AG04449 (cell line): Measurements from ENCODE around the gene PTPRM.

ENCODE experiments used
- CTCF ChIA-PET: fragments of 350-600 bp; formaldehyde crosslinking; extraction: SDS; loops from one replicate; lab custom pipeline; 2021; ENCODE audit warnings: antibody characterized with exemption; lab: Yijun Ruan, JAX
- POLR2A ChIA-PET: fragments of 400-600, 350-600 bp; formaldehyde crosslinking; extraction: SDS; loops from one replicate; lab custom pipeline; 2020; ENCODE audit warnings: antibody characterized with exemption, inconsistent platforms; lab: Yijun Ruan, JAX
- DNase-seq: peaks from one replicate; pipeline ENCODE4 v3.0.0-alpha.2; 2010; ENCODE audit warnings: low read depth, low spot score
- H3K4me3 ChIP-seq: 2 replicates; pipeline ENCODE4 v1.5.1; 2011; ENCODE audit warnings: low read depth, mild to moderate bottlenecking, control low read depth, low read length
- CTCF ChIP-seq: IDR thresholded peaks from one replicate; pipeline ENCODE4 v1.5.1; 2011; ENCODE audit warnings: mild to moderate bottlenecking, moderate library complexity, low read length, control low read depth, inconsistent platforms; ENCODE audit not compliant: insufficient read depth; ENCODE audit errors: missing control alignments

Gene PTPRM

GRCh38 chr18:7676253-7676873 lies 109.2 kb downstream of the PTPRM start:
- POLR2A ChIA-PET: no interaction called here
- TF ChIP-seq CTCF: no peak
- CTCF ChIA-PET: interaction anchor here (0.5 to 1.2 kb wide), 2 partner anchors 25 to 110 kb away, joined by 3 read pairs; partner anchors contain the start of gene PTPRM

GRCh38 chr18:7677001-7677400 lies 109.9 kb downstream of the PTPRM start:
- POLR2A ChIA-PET: no interaction called here

More at GRCh38 chr18:7676253-7676873, 109.2 kb downstream of the PTPRM start:
- no peak overlapping the region for H3K4me3 ChIP-seq
- no peak for DNase-seq

GRCh38 chr18:7677424-7677823 lies 110.3 kb downstream of the PTPRM start:
- CTCF ChIA-PET: no interaction called here
- POLR2A ChIA-PET: no interaction called here
- DNase-seq: no peak
- H3K4me3 ChIP-seq: no peak overlapping the region
- TF ChIP-seq CTCF: no peak

More at GRCh38 chr18:7677001-7677400, 109.9 kb downstream of the PTPRM start:
- DNase-seq: no peak
- CTCF ChIA-PET: interaction anchor here (0.5 kb wide), 1 partner anchor 24 kb away, joined by 3 read pairs; no protein-coding TSS in a partner anchor
- TF ChIP-seq CTCF: no peak
- H3K4me3 ChIP-seq: no peak overlapping the region

GRCh38 chr18:7678389-7678788 lies 111.3 kb downstream of the PTPRM start:
- no peak for TF ChIP-seq CTCF
- CTCF ChIA-PET: no interaction called here
- POLR2A ChIA-PET: no interaction called here
- no peak overlapping the region for H3K4me3 ChIP-seq
- no peak for DNase-seq

- TF ChIP-seq CTCF: no peak
- H3K4me3 ChIP-seq: no peak overlapping the region
- POLR2A ChIA-PET: no interaction called here
- CTCF ChIA-PET: no interaction called here
- DNase-seq: no peak
These were observed 111.7 kb downstream of the PTPRM start for GRCh38 chr18:7678801-7679200.

- TF ChIP-seq CTCF: no peak
- no peak overlapping the region for H3K4me3 ChIP-seq
- POLR2A ChIA-PET: no interaction called here
- CTCF ChIA-PET: interaction anchor here (1.0 kb wide), 1 partner anchor 24 kb away, joined by 3 read pairs; no protein-coding TSS in a partner anchor
- DNase-seq: no peak
These were observed 114.2 kb downstream of the PTPRM start for GRCh38 chr18:7681298-7681697.
